ENCODE data around the gene ROPN1.

DNA sequence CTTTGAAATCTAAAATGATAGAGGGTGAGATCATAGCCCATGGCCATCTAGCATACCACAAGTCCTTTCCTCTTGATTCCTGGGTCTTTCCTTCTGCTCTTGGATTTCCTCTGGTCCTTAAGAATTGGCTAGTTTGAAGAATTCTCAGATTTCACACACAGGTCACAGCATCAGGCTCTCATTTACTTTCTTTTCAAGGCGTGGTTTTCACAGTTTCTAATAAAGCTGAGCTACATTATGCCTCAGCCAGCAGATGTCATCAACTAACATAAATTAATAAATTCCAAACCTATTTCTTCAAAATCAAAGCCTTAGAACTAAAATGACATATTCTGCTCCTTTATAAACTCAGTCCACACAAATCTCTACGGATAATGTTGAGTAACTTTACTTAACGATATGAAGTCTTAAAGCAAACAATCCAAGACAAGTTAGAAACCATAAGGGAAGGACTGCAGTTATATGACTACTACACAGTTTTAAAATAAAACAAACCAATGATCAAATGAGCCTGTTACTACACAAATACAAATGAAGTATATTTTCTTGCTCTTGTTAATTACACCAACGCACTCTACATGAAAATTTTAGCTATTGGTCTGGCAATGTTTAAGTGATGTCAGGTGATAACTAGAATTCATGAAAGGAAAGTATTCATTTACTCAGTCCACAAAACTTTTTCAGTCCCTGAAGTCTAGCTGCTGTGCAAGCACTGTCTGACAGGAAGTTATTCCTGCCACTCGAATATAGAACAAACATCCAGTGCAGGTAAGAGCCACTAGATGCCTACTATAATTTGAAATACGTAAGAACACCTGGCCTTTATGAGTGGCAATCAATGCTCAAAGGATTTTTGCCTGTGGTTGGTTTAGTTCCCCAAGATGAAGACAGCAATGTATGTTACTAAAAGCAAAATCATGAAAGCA, 40.1 kb downstream of the ROPN1 start:
- TF ChIP-seq, protein P1, sequence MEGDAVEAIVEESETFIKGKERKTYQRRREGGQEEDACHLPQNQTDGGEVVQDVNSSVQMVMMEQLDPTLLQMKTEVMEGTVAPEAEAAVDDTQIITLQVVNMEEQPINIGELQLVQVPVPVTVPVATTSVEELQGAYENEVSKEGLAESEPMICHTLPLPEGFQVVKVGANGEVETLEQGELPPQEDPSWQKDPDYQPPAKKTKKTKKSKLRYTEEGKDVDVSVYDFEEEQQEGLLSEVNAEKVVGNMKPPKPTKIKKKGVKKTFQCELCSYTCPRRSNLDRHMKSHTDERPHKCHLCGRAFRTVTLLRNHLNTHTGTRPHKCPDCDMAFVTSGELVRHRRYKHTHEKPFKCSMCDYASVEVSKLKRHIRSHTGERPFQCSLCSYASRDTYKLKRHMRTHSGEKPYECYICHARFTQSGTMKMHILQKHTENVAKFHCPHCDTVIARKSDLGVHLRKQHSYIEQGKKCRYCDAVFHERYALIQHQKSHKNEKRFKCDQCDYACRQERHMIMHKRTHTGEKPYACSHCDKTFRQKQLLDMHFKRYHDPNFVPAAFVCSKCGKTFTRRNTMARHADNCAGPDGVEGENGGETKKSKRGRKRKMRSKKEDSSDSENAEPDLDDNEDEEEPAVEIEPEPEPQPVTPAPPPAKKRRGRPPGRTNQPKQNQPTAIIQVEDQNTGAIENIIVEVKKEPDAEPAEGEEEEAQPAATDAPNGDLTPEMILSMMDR (IDR thresholded peaks at IDR 0.05): no peak
- TF ChIP-seq POLR2A (IDR thresholded peaks at IDR 0.05): no peak
- no peak for TF ChIP-seq POLR2AphosphoS5 (IDR thresholded peaks at IDR 0.05)

Data from breast epithelium (tissue), 3 donors.